BE2C (cell line): ENCODE data around the gene TMC5.
A peak's percentile ranks its signal among the peaks of the same experiment; 100 is the strongest.
"Not testable (repeated sequence)": the region's sequence is repeated elsewhere in the genome, so short reads cannot be mapped to it uniquely, and the experiment has no call there.

Experiments
- DNase-seq: peaks from one replicate; pipeline ENCODE4 v3.0.0-alpha.2; 2020
- H3K27me3 ChIP-seq: fragments of 250-450 bp; sonication (Bioruptor Pico); 2 replicates; pipeline ENCODE4 v1.5.1; 2020; ENCODE audit warnings: mild to moderate bottlenecking
- H3K36me3 ChIP-seq: fragments of 250-450 bp; sonication (Bioruptor Pico); 2 replicates; pipeline ENCODE4 v1.5.1; 2020; ENCODE audit warnings: mild to moderate bottlenecking
- H3K4me1 ChIP-seq: fragments of 250-450 bp; sonication (Bioruptor Pico); 2 replicates; pipeline ENCODE4 v1.5.1; 2020
- H3K4me3 ChIP-seq: 2 replicates; pipeline ENCODE4 v1.5.1; 2011; ENCODE audit warnings: low read depth, low read length
- H3K9me3 ChIP-seq: fragments of 250-450 bp; sonication (Bioruptor Pico); 2 replicates; pipeline ENCODE4 v1.5.1; 2020
- CTCF ChIP-seq: IDR thresholded peaks from 2 replicates; pipeline ENCODE4 v1.5.1; 2012; ENCODE audit warnings: mild to moderate bottlenecking, low read depth, low read length

TMC5 gene

DNA sequence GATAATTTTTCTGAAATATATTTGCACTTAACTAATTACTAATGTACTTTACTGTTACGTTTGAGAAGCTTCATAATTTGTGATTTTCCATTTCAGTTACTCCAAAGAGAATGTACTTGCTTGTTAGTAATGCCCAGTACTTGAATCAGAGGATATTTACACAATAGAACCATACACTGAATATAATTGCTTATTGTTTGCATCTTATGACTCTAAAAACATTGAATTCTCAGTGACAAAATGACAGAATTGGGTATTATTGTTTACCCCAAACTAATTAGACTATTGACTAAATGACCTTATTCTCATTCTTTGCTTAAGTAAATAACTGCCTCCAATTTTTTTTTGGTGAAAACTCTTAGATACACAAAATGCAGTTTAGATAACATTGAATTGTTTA lies 114.9 kb downstream of the TMC5 start:
- H3K4me1 ChIP-seq: no peaks in the 10 kb centered on the region; the same call in 1 of the 2 replicates
- no peak for TF ChIP-seq CTCF
- H3K9me3 ChIP-seq: no peaks in the 10 kb centered on the region
- no peaks in the 10 kb centered on the region for H3K27me3 ChIP-seq
- peaks cover 57% of the 10 kb centered on the region for H3K36me3 ChIP-seq
- H3K4me3 ChIP-seq: no peak overlapping the region
- no peak for DNase-seq

DNA sequence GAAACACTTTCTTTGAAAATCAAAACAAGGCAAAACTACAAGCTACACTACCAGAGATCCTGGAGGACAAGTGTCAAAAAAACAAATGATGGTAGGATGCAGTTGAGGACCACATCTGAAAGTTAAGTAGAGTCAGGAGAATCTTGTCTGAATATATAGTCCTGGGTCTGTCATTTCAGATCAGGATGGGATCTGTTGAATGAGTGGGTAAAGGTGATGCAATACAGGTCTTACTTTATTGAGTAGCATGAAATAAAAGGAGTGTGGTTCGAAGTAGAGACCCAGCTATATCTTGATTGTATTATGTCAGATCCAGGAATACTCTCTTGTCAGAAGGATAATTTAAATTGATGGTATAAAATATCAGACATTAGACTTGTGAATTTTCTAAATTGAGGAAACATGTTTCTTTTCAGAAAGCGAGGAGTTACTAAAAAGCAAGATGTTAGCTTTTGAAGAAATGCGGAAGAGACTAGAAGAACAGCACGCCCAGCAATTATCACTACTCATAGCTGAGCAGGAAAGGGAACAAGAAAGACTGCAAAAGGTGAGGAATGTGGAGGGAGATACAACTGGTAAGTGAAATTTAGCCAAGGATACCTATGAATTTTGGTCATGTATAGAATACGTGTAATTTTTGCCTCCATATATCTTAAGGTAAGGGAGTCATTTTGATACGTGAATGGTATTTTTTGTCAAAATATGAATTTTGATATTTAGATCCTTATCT lies 122.7 kb downstream of the TMC5 start:
- Histone ChIP-seq H3K9me3 (no peaks in the 10 kb centered on the region), H3K4me3 (no peak overlapping the region), H3K4me1 (peaks cover 31% of the 10 kb centered on the region), H3K27me3 (no peaks in the 10 kb centered on the region; the same call in 1 of the 2 replicates), H3K36me3 (peaks cover 77% of the 10 kb centered on the region)
- no peak for DNase-seq
- TF ChIP-seq CTCF: no peak

GRCh38 chr16:19542138-19542821 lies 124.6 kb downstream of the TMC5 start:
- H3K27me3 ChIP-seq: no peaks in the 10 kb centered on the region; the same call in 1 of the 2 replicates
- peaks cover 35% of the 10 kb centered on the region for H3K4me1 ChIP-seq
- H3K4me3 ChIP-seq: no peak overlapping the region
- TF ChIP-seq CTCF: no peak
- no peaks in the 10 kb centered on the region for H3K9me3 ChIP-seq
- H3K36me3 ChIP-seq: peaks cover 80% of the 10 kb centered on the region
- DNase-seq: peak; percentile 13

- not testable (repeated sequence) for H3K27me3 ChIP-seq, H3K4me3 ChIP-seq, H3K9me3 ChIP-seq
- Histone ChIP-seq H3K36me3 (peaks cover 75% of the 10 kb centered on the region), H3K4me1 (peaks cover 39% of the 10 kb centered on the region)
- DNase-seq: peak; percentile 23
These were observed 125.8 kb downstream of the TMC5 start for GRCh38 chr16:19543278-19543996.

GRCh38 chr16:19548144-19548543 lies 130.5 kb downstream of the TMC5 start:
- no peak for DNase-seq
- Histone ChIP-seq H3K27me3 (no peaks in the 10 kb centered on the region), H3K4me3 (no peak overlapping the region), H3K36me3 (peaks cover 52% of the 10 kb centered on the region), H3K4me1 (peaks cover 30% of the 10 kb centered on the region), H3K9me3 (no peaks in the 10 kb centered on the region)
- TF ChIP-seq CTCF: no peak
